HG03196 (cell line): Measurements from ENCODE around the gene ELOVL1.
"Not testable (repeated sequence)": the region's sequence is repeated elsewhere in the genome, so short reads cannot be mapped to it uniquely, and the experiment has no call there.

Source experiments
- ATAC-seq: cut with Tn5 transposase; IDR thresholded peaks from one replicate; pipeline ENCODE4 v1.9.1; 2021; ENCODE audit not compliant: unreplicated experiment

Gene ELOVL1

DNA sequence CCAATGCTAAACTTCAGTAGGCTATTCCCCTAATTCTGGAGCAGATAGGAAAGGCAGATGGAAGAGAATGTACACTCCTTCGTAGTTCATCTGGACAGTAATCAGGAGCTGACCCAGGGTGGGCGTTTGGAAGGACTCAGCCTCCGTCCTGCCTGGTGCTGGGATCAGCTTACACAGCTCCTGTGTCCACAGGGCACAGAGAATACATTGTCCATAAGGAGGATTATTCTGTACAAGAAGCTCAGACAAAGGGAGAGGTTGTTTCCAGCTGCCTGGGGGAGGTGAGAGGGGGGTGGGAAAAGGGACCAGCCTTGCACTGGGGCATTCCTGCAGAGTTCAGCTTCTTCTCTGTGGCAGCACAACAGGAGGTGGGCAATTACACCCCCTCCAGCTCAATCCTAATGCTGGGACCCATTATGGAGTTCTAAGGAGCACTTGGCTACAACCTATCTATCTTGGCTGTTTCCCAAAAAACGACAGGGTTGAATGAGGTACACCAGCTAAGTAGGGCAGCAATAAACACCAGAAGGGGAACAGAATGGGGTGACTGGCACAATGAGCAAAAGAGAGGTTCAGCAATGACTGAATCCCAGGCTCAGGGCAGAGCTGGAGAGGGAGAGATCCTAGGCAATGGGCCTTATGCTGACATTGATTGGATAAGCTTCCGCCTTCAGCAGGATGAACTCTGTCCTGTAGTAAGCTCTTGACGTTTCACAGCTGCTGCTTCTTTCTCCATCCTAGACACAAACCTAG, 14.4 kb upstream of the ELOVL1 start:
- no peak for ATAC-seq

GRCh38 chr1:43381612-43382011, 13.8 kb upstream of the ELOVL1 start:
- no peak for ATAC-seq

DNA sequence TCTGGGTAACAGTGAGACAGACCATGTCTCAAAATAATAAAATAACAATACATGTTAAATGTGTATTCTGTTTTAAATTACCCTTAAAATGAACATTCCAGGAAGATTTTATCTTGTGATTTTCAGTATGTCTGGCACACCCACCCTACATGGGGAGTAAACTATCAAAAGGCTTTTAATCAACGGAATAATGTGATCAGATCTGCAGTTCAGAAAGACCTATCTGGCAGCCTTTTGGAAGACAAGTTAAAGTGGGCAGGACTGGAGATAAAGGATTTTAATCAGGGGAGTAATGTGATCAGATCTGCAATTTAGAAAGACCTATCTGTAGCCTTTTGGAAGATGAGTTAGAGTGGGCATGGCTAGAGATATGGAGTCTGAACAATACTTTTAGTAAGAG, 11.7 kb upstream of the ELOVL1 start:
- no peak for ATAC-seq

DNA sequence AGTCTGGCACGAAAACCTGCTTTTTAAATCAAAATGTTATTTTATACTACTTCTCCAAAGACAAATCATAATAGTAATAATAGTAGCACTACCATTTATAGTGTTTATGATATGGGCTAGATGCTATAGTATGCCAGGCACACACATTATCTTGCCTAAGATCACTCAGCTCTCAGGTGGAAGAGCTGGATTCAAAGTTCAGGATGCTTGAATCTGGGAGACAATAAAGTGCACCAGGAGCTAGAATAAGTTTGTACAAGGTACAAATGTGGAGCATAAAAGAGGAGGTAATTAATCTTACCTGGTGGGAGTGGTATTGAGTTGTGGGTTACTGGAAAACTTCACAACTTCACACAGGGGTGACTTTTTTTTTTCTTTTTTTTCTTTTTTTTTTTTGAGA, 10.0 kb upstream of the ELOVL1 start:
- ATAC-seq: no peak

DNA sequence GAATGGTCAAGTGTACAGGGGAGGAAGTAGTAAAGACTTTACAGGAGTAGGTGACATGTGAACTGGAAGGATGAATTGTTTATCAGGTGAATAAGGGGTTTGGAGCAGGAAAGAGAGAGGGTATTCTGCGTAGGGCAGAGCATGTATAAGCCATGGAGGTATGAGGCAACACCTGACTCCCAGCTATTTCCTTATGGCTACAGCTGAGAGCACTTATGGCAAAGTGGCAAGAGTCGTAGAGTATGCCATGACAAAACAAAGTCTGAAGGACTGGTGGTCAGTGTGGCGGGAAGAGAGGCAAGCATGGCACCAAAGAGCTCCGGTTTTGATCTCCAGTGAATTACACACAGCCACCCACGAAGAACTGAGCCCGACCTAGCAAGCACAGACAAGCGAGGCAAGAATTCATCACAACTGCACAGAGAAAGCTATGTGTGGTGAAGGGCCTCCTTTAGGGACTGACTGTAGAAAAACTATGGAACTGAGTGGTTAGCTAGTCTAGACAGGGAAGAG, 9.0 kb upstream of the ELOVL1 start:
- ATAC-seq: no peak

DNA sequence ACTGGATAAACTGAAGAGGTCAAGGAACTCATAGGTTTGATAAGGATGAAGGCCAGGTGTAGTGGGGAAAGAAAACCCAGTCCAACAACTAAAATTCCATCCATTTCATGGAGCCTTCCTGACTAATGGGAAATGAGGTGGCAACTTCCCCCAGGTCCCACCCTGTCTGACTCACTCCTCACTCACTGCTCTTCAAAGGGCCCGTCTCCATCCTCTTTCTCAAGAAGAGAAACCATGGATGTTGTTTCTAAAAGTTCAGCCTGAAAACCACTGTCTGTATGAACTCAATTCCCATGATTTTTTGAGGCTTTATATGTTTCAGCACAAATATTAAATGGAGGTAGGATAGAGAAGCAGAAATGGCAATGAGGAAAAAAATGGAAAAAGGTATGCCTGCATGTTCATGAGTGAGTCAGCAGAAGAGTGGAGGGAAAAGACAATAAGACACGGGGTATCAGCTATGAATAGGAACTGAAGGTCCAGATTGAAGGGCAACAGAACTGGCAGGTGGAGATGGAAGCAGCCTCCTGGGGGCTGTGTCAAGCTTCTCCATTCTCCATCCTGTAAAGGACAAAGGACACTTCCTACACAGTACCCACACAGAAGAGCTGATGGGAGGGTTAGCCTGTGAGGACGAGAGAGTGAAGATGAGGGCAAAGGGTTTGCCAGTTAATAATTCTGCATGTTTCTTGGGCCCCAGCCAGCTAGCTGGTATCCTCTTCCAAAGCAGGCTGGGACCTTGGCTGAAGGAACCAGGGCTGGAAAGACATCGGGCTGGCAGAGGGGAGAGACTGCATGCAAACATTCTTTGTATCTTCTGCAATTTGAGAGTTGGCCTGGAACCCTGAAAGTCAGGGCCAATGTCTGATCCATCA, 5.5 kb upstream of the ELOVL1 start:
- no peak for ATAC-seq

GRCh38 chr1:43372172-43372571, 4.4 kb upstream of the ELOVL1 start:
- ATAC-seq: no peak

GRCh38 chr1:43370564-43370963, 2.8 kb upstream of the ELOVL1 start:
- no peak for ATAC-seq

- not testable (repeated sequence) for ATAC-seq
Measured at GRCh38 chr1:43369779-43370178, 2.0 kb upstream of the ELOVL1 start.

GRCh38 chr1:43368646-43369020, 822 bp upstream of the ELOVL1 start:
- ATAC-seq: no peak

DNA sequence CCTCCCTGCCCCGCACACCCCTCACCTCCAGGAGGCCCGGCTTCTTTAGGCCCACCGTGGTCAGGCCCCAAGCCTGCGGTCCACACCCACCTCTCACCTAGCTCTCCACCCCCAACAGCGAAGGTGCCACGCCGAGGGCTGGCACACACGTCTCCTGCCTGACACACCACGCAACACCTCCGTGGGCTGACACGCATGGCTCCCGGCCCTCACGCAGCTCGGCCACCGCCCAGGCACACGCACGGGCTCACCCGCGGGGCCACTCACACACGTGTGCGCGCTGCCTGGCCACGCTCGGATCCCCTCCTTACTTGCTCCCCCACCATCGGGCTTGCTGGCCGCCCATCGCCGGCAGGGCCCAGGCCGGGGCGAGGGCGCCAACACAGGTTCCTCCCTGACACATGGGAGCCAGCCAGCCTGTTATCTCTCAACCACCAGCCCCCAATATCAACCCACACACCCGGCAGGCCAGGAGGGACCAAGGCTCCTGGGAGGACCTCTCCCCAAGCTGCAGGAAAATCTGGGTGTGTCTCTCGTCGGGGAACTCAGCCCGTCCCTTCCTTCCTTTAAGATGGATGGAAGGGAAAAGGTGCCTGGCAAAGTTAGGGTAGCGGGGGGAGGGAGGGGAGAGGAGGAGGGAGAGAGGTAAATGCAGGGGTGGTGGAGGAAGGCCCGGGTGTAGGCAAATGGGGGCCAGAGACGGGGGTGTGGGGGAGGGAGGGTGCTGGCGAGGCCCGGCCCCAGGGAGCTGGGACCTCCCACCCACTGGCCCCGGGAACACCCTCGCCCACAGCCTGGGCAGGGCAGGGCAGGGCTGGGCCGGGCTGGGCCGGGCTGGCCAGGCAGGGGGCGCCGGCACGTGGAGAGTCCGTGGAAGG, 546 bp downstream of the ELOVL1 start:
- peak; percentile 36 for ATAC-seq

- no peak for ATAC-seq
Measured at GRCh38 chr1:43366601-43367025, 1.2 kb downstream of the ELOVL1 start.

- no peak for ATAC-seq
Measured at GRCh38 chr1:43366179-43366578, 1.6 kb downstream of the ELOVL1 start.

DNA sequence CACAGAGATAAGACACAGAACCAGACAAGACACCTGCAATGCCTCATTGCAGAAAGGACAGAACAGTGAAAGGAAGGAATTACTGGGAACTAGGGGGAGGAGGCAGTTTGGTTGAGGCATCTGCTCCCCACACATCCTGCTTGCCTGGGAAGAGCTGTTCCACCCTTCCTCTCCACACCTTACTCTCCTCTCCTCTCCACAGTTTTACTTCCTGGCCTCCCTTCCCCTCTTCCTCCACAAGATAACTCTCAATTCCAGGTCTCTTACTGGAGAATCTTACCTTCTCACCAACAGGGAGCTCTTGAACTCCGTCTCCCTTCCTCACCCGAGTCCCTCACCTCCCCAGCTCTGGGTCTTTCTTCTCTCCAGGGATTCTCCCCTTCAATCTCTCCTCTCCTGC, 2.1 kb downstream of the ELOVL1 start:
- no peak for ATAC-seq

DNA sequence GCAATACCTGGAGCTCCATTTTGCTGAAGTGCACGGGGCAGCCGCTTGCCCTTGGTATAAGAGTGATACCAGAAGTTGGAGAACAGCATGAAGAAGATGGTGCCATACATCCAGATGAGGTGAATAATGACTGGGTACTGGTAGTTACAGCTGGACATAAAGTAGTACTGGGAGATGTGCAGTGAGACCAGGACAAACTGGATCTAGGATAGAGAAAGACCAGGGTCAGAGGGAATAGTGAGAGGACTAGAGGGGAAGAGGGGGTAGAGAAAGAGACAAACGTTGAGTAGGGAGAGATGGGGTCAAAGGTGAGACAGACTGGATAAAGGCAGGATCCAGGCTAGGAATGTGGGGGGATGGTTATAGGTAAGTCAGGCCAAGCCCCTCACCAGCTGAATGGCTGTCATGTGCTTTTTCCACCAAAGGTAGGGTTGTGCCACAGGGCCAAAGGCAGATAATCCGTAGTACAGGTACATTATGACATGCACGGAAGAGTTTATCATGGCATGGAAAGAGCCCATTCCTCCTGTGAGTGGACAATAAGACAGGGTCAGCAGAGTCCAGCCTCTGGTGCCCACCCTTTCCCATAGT, 3.8 kb downstream of the ELOVL1 start:
- no peak for ATAC-seq

DNA sequence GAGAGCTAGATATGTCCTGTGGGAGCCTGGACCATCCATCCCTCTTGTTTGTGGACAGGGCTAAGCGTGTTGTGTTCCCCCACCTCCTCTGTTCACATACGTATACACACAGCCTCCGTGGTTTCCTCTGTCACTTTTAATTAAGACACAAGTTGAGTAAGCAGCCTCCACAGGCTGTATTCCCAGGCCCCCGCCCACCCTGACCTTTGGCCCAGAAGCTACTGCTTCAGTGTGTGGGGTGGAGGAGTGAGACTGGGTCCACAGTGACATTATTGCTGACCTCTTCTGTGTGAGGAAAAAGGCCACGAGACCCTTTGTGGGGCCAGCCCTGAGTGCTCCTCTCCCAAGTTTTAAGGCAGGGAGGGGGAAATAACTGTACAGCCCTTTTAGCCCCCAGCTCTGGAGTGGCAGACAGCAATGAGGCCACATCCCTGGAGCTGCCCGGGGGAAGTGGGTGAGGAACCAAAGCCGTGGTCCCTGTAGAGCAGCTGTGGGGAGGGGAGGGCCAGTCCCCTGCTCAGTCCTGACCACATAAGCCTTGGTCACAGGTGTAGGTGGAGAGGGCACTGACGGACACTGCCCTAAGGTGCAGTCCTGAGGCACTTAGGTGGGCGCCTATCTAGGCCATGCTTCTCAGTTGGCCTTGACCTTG, 4.4 kb downstream of the ELOVL1 start:
- no peak for ATAC-seq

- ATAC-seq: no peak
Measured at GRCh38 chr1:43360616-43361015, 7.2 kb downstream of the ELOVL1 start.

GRCh38 chr1:43359696-43360095, 8.1 kb downstream of the ELOVL1 start:
- ATAC-seq: no peak

GRCh38 chr1:43358746-43359693, 8.8 kb downstream of the ELOVL1 start, which contains the start of gene CDC20:
Gene CDC20 (plus strand): TSS chr1:43358981. CDS start chr1:43359216, 235 bp downstream.
- ATAC-seq: peak; percentile 87
